GM18505 (cell line): Measurements from ENCODE around the gene TMEM217.

Experiments used
- ATAC-seq: cut with Tn5 transposase; IDR thresholded peaks from one replicate; pipeline ENCODE4 v1.9.1; 2021; ENCODE audit not compliant: unreplicated experiment
- POLR2A ChIP-seq: IDR thresholded peaks from 4 replicates; pipeline ENCODE4 v1.6.1; 2011; ENCODE audit warnings: borderline replicate concordance; ENCODE audit not compliant: insufficient read depth, insufficient read length; ENCODE audit errors: extremely low read depth

Gene TMEM217

GRCh38 chr6:37288247-37288646, 30.3 kb upstream of the TMEM217 start:
- TF ChIP-seq POLR2A, result no peak
- no peak for ATAC-seq

GRCh38 chr6:37287519-37288157, 29.7 kb upstream of the TMEM217 start:
- no peak for TF ChIP-seq POLR2A
- no peak for ATAC-seq

GRCh38 chr6:37285861-37286311, 27.9 kb upstream of the TMEM217 start:
- ATAC-seq, result no peak
- TF ChIP-seq POLR2A, result no peak

- ATAC-seq, result no peak
- TF ChIP-seq POLR2A, result no peak
Measured at GRCh38 chr6:37284781-37285180, 26.8 kb upstream of the TMEM217 start.

- ATAC-seq, result no peak
- TF ChIP-seq POLR2A, result no peak
Measured at GRCh38 chr6:37283671-37284151, 25.8 kb upstream of the TMEM217 start.

- no peak for ATAC-seq
- no peak for TF ChIP-seq POLR2A
Measured at GRCh38 chr6:37283268-37283667, 25.3 kb upstream of the TMEM217 start.

- no peak for ATAC-seq
- TF ChIP-seq POLR2A, result no peak
Measured at GRCh38 chr6:37282371-37282770, 24.4 kb upstream of the TMEM217 start.

GRCh38 chr6:37280162-37280887, 22.4 kb upstream of the TMEM217 start:
- TF ChIP-seq POLR2A, result no peak
- ATAC-seq, result no peak

- no peak for TF ChIP-seq POLR2A
- ATAC-seq, result no peak
Measured at GRCh38 chr6:37279366-37280134, 21.6 kb upstream of the TMEM217 start.

- TF ChIP-seq POLR2A, result no peak
- ATAC-seq, result no peak
Measured at GRCh38 chr6:37277001-37277409, 19.1 kb upstream of the TMEM217 start.

- TF ChIP-seq POLR2A, result no peak
- no peak for ATAC-seq
Measured at GRCh38 chr6:37275350-37275749, 17.4 kb upstream of the TMEM217 start.

GRCh38 chr6:37273690-37274089, 15.7 kb upstream of the TMEM217 start:
- ATAC-seq, result no peak

GRCh38 chr6:37272834-37273566, 15.1 kb upstream of the TMEM217 start:
- TF ChIP-seq POLR2A, result no peak

More at GRCh38 chr6:37273690-37274089, 15.7 kb upstream of the TMEM217 start:
- TF ChIP-seq POLR2A, result no peak

More at GRCh38 chr6:37272834-37273566, 15.1 kb upstream of the TMEM217 start:
- ATAC-seq, result no peak
